GM12878 (cell line): Measurements from ENCODE around the gene ADIPOR1. TPM values are rescaled to one million over a fixed set of nuclear protein-coding genes. Genes with fewer than 3 reads are reported as not detected.

Experiments used
- ATAC-seq: fragments of 200-7000 bp; cut with Tn5 transposase; 3 replicates; pipeline ENCODE4 v1.9.1; 2020; ENCODE audit warnings: mild to moderate bottlenecking, moderate library complexity
- BruUV-seq: library from RNA; stranded (reverse); fragments of 400-500 nt; replicated peaks from 2 replicates; lab custom pipeline; 2021; lab: Mats Ljungman, UMichigan
- CTCF ChIA-PET: fragments of 300-600 bp; sonication (Branson Sonifier 250); formaldehyde crosslinking; extraction: SDS; loops from one replicate; lab custom pipeline; 2021; ENCODE audit warnings: inconsistent platforms; lab: Yijun Ruan, JAX
- POLR2A ChIA-PET: fragments of 350-600 bp; formaldehyde crosslinking; extraction: SDS; loops from one replicate; lab custom pipeline; 2021; ENCODE audit warnings: inconsistent platforms; lab: Charles Lee
- RAD21 ChIA-PET: fragments of 300-600 bp; sonication (Branson Sonifier 250); formaldehyde crosslinking; loops from one replicate; lab custom pipeline; 2023; ENCODE audit warnings: antibody characterized with exemption; ENCODE audit not compliant: unreplicated experiment; lab: Charles Lee
- SMC1A ChIA-PET: fragments of 300-600 bp; sonication (Branson Sonifier 250); formaldehyde crosslinking; loops from one replicate; lab custom pipeline; 2023; ENCODE audit not compliant: unreplicated experiment, uncharacterized antibody; lab: Charles Lee
- DNase-seq: peaks from one replicate; pipeline ENCODE4 v3.0.0-alpha.2; 2011; ENCODE audit warnings: low read depth, low spot score
- FAIRE-seq: peaks from 3 replicates; lab custom pipeline; 2011; peaks lifted over from hg19 to GRCh38; lab: Jason Lieb, UNC
- H2AFZ ChIP-seq: 2 replicates; pipeline ENCODE4 v1.6.0; 2011; ENCODE audit warnings: low read depth, low read length, control low read depth; ENCODE audit not compliant: control insufficient read depth
- H3K27ac ChIP-seq: 2 replicates; pipeline ENCODE4 v1.5.1; 2011; ENCODE audit warnings: control low read depth; ENCODE audit not compliant: control insufficient read depth, insufficient read depth
- H3K27me3 ChIP-seq, 2 experiments: replicated peaks in 1 of 2; 2 replicates each; pipeline versions ENCODE4 v1.6.0 to v1.6.1; 2011; ENCODE audit warnings: low read length in 1 of 2; ENCODE audit not compliant: control insufficient read depth in 2 of 2, insufficient read depth in 2 of 2
- H3K36me3 ChIP-seq, 2 experiments: 2 replicates each; pipeline ENCODE4 v1.5.1; 2011; ENCODE audit warnings: low read length in 1 of 2; ENCODE audit not compliant: control insufficient read depth in 2 of 2, insufficient read depth in 2 of 2
- H3K4me1 ChIP-seq: 2 replicates; pipeline ENCODE4 v1.6.1; 2011; ENCODE audit warnings: mild to moderate bottlenecking, low read length, moderate library complexity, mixed read lengths; ENCODE audit not compliant: control insufficient read depth, insufficient read depth
- H3K4me2 ChIP-seq: 2 replicates; pipeline ENCODE4 v1.6.0; 2011; ENCODE audit warnings: control low read depth; ENCODE audit not compliant: control insufficient read depth, insufficient read depth
- H3K4me3 ChIP-seq: fragments of 200-600 bp; sonication (generic); 2 replicates; pipeline ENCODE4 v1.5.1; 2016
- H3K79me2 ChIP-seq: 2 replicates; pipeline ENCODE4 v1.6.0; 2011; ENCODE audit warnings: low read length; ENCODE audit not compliant: control insufficient read depth, insufficient read depth
- H3K9ac ChIP-seq: 2 replicates; pipeline ENCODE4 v1.8.0; 2011; ENCODE audit warnings: low read length, control low read depth, mixed read lengths; ENCODE audit not compliant: control insufficient read depth, insufficient read depth
- H3K9me3 ChIP-seq: replicated peaks from 3 replicates; pipeline ENCODE4 v1.5.1; 2011; ENCODE audit warnings: mild to moderate bottlenecking, low read length; ENCODE audit not compliant: control insufficient read depth, insufficient read depth
- H4K20me1 ChIP-seq: 2 replicates; pipeline ENCODE4 v1.6.0; 2011; ENCODE audit not compliant: control insufficient read depth, insufficient read depth
- BCLAF1 ChIP-seq: fragments of 450-650 bp; IDR thresholded peaks from 2 replicates; pipeline ENCODE4 v1.6.1; 2017; ENCODE audit warnings: antibody characterized with exemption, mild to moderate bottlenecking, moderate library complexity
- BMI1 ChIP-seq: fragments of 450-650 bp; IDR thresholded peaks from 2 replicates; pipeline ENCODE4 v1.6.1; 2016; ENCODE audit warnings: mild to moderate bottlenecking, moderate library complexity, borderline replicate concordance
- FOXM1 ChIP-seq: IDR thresholded peaks from 2 replicates; pipeline ENCODE4 v1.6.1; 2012; ENCODE audit warnings: low read depth, mild to moderate bottlenecking, inconsistent platforms, low read length, moderate library complexity
- IKZF2 ChIP-seq, 2 experiments: fragments of 450-650 bp; IDR thresholded peaks; 2 replicates each; pipeline ENCODE4 v1.6.1; 2017; ENCODE audit warnings: mild to moderate bottlenecking in 2 of 2, moderate library complexity in 2 of 2
- KDM1A ChIP-seq: fragments of 200-600 bp; sonication (generic); IDR thresholded peaks from 2 replicates; pipeline ENCODE4 v1.6.1; 2016; ENCODE audit warnings: borderline replicate concordance
- MXI1 ChIP-seq: fragments of 150-350 bp; IDR thresholded peaks from 2 replicates; pipeline ENCODE4 v1.6.1; 2011; ENCODE audit warnings: low read depth, mild to moderate bottlenecking, inconsistent platforms, low read length, improper control_type of control experiment
- POLR2AphosphoS5 ChIP-seq: IDR thresholded peaks from 2 replicates; pipeline ENCODE4 v1.6.1; 2011; ENCODE audit warnings: mild to moderate bottlenecking, low read length, inconsistent platforms
- SMARCA5 ChIP-seq: fragments of 450-650 bp; IDR thresholded peaks from 2 replicates; pipeline ENCODE4 v1.6.1; 2017; ENCODE audit warnings: mild to moderate bottlenecking
- SREBF2 ChIP-seq: IDR thresholded peaks from 2 replicates; pipeline ENCODE4 v1.6.1; 2012; ENCODE audit warnings: mild to moderate bottlenecking, low read length
- STAT3 ChIP-seq: IDR thresholded peaks from 2 replicates; pipeline ENCODE4 v1.6.1; 2011; ENCODE audit warnings: low read depth, low read length, improper control_type of control experiment
- TCF12 ChIP-seq: IDR thresholded peaks from 2 replicates; pipeline ENCODE4 v1.6.1; 2011; ENCODE audit warnings: low read depth, mild to moderate bottlenecking, low read length
- TCF7 ChIP-seq: IDR thresholded peaks from 2 replicates; pipeline ENCODE4 v1.6.1; 2014; ENCODE audit warnings: antibody characterized with exemption, borderline replicate concordance
- WGBS: methylation state at CpG from one replicate; pipeline ENCODE4 v1.1.6; 2016; ENCODE audit warnings: low lambda C conversion rate; ENCODE audit not compliant: insufficient replicate concordance, insufficient coverage; ENCODE audit errors: missing lambda C conversion rate; 5-methylcytosine and 5-hydroxymethylcytosine counted together
- in situ Hi-C: fragments of 300-500 bp; cut with MboI; formaldehyde crosslinking; loops from 9 replicates; pipeline ENCODE4 v1.14.3; 2018; ENCODE audit warnings: mixed read lengths
- intact Hi-C: fragments of 100-400 bp; cut with micrococcal nuclease; formaldehyde crosslinking; loops from one replicate; pipeline ENCODE4 v1.14.2; 2022; ENCODE audit not compliant: unreplicated experiment
- polyA plus RNA-seq, 11 experiments: library from polyadenylated mRNA; depleted of rRNA in 4 of 11; unstranded in 6 of 11; stranded (reverse) in 5 of 11; fragments of >200 nt; fragmentation: Nextera tagmentation in 4 of 11; fragmentation: Illumina TruSeq in 1 of 11; extraction: Ambion mirVana in 4 of 11; extraction: Trizol in 1 of 11; gene quantifications; 1 replicate in 1 of 11; 2 replicates in 10 of 11; pipeline versions ENCODE4 v1.2.1 to v1.2.3, GENCODE V29; 2011 to 2016; ENCODE audit warnings: inconsistent platforms in 2 of 11, missing spikeins in 2 of 11, low read depth in 1 of 11
- total RNA-seq, 4 experiments: library from RNA; depleted of rRNA in 3 of 4; stranded (reverse); fragments of >200 nt in 3 of 4; fragmentation: Illumina TruSeq in 1 of 4; extraction: Trizol in 1 of 4; gene quantifications; 2 replicates each; pipeline versions ENCODE4 v1.2.1 to v1.2.3, GENCODE V29; 2013 to 2021
- TF ChIP-seq, protein P1 (sequence below): IDR thresholded peaks from 2 replicates; pipeline ENCODE4 v1.6.1; 2012; ENCODE audit warnings: mild to moderate bottlenecking, low read depth, low read length
- TF ChIP-seq, protein P2 (sequence below): IDR thresholded peaks from 2 replicates; pipeline ENCODE4 v1.6.1; 2012; ENCODE audit warnings: low read depth, low read length, improper control_type of control experiment

ADIPOR1 gene
- total and polyA plus RNA-seq, 10 of the 15 experiments (the other 5 are each of a cell fraction or from before 2014, with no cell fraction given) = 18.4 to 122 (median 65.6) TPM

GRCh38 chr1:202941372-202941771, 16.7 kb downstream of the ADIPOR1 start:
- POLR2A ChIA-PET = no interaction called here
- no peaks in the 10 kb centered on the region for H3K79me2 ChIP-seq
- H3K27ac ChIP-seq = no peak overlapping the region
- in situ Hi-C loops = no loop called here
- no peak overlapping the region for H2AFZ ChIP-seq
- intact Hi-C loops = no loop called here
- FAIRE-seq = no peak
- H3K4me1 ChIP-seq = no peaks in the 10 kb centered on the region
- no peaks in the 10 kb centered on the region for H4K20me1 ChIP-seq
- no peak overlapping the region for H3K4me3 ChIP-seq
- no peak for DNase-seq
- no peak overlapping the region for H3K9ac ChIP-seq
- BruUV-seq = no TSS peak
- H3K9me3 ChIP-seq = no peaks in the 10 kb centered on the region
- ATAC-seq = no peak
- WGBS = 100% methylated on average over 4 of the region's 4 CpGs
- TF ChIP-seq TCF7 (no peak), MXI1 (no peak), KDM1A (no peak), SREBF2 (no peak), STAT3 (no peak), TCF12 (no peak), FOXM1 (no peak), SMARCA5 (no peak), BCLAF1 (no peak), IKZF2 (IDR thresholded peaks at IDR 0.05) (no peak), POLR2AphosphoS5 (no peak), BMI1 (no peak)
- TF ChIP-seq, protein P1, sequence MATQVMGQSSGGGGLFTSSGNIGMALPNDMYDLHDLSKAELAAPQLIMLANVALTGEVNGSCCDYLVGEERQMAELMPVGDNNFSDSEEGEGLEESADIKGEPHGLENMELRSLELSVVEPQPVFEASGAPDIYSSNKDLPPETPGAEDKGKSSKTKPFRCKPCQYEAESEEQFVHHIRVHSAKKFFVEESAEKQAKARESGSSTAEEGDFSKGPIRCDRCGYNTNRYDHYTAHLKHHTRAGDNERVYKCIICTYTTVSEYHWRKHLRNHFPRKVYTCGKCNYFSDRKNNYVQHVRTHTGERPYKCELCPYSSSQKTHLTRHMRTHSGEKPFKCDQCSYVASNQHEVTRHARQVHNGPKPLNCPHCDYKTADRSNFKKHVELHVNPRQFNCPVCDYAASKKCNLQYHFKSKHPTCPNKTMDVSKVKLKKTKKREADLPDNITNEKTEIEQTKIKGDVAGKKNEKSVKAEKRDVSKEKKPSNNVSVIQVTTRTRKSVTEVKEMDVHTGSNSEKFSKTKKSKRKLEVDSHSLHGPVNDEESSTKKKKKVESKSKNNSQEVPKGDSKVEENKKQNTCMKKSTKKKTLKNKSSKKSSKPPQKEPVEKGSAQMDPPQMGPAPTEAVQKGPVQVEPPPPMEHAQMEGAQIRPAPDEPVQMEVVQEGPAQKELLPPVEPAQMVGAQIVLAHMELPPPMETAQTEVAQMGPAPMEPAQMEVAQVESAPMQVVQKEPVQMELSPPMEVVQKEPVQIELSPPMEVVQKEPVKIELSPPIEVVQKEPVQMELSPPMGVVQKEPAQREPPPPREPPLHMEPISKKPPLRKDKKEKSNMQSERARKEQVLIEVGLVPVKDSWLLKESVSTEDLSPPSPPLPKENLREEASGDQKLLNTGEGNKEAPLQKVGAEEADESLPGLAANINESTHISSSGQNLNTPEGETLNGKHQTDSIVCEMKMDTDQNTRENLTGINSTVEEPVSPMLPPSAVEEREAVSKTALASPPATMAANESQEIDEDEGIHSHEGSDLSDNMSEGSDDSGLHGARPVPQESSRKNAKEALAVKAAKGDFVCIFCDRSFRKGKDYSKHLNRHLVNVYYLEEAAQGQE = no peak
- TF ChIP-seq, protein P2, sequence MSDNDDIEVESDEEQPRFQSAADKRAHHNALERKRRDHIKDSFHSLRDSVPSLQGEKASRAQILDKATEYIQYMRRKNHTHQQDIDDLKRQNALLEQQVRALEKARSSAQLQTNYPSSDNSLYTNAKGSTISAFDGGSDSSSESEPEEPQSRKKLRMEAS = no peak
- TF ChIP-seq, all 136 proteins: peak for 0
- H3K36me3 ChIP-seq = peaks cover 12 to 31% of the 10 kb centered on the region in 2 experiments
- H3K4me2 ChIP-seq = no peak overlapping the region
- ChIA-PET RAD21 (no interaction called here), SMC1A (interaction anchor here (1.3 kb wide), 1 partner anchor 10 kb away, joined by 4 read pairs; no protein-coding TSS in a partner anchor), CTCF (no interaction called here)
- no peaks in the 10 kb centered on the region for H3K27me3 ChIP-seq
